ENCODE results near the gene STAG1. TPM values are rescaled to one million over a fixed set of nuclear protein-coding genes. Genes with fewer than 3 reads are reported as not detected.

STAG1 gene
- total RNA-seq, 1 experiment from 2014 or later = 43.7 TPM

DNA sequence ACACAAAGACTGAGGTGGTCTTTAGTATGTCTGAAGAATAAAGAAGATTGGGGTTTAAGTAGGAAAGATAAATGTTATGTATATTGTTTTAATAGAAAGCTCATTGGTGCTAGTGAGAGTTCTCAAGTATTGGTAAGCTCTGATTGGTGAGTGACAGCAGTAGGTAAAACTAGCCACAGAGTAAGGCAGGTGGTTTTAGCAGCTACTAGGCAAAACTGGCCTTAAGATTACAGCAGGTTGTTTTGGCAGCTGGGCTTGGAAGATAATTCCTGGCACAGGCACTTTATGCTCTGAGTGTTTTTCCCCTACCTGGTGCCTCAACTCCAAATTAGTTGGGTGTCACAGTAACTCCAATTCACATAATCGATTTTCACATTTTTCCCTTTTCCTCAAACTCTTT lies 66.3 kb downstream of the STAG1 start:
- intact Hi-C loops (cut with micrococcal nuclease; ENCODE audit: unreplicated experiment) (no loop called here), in situ Hi-C loops (cut with HindIII; ENCODE audit: low pct_unique_long_range_greater_than_20kb, low sequenced_read_pairs) (no loop called here)
- H3K4me1 ChIP-seq (ENCODE audit: control insufficient read depth, insufficient read depth, low read length) = no peaks in the 10 kb centered on the region
- TF ChIP-seq SIN3A (IDR thresholded peaks at IDR 0.05; ENCODE audit: borderline replicate concordance, insufficient read depth, low read depth, low read length) (no peak), POLR2AphosphoS5 (IDR thresholded peaks at IDR 0.05; ENCODE audit: low read depth, low read length) (no peak), TCF7L2 (IDR thresholded peaks at IDR 0.05; ENCODE audit: low read depth, low read length) (no peak)
- TF ChIP-seq, protein P1, sequence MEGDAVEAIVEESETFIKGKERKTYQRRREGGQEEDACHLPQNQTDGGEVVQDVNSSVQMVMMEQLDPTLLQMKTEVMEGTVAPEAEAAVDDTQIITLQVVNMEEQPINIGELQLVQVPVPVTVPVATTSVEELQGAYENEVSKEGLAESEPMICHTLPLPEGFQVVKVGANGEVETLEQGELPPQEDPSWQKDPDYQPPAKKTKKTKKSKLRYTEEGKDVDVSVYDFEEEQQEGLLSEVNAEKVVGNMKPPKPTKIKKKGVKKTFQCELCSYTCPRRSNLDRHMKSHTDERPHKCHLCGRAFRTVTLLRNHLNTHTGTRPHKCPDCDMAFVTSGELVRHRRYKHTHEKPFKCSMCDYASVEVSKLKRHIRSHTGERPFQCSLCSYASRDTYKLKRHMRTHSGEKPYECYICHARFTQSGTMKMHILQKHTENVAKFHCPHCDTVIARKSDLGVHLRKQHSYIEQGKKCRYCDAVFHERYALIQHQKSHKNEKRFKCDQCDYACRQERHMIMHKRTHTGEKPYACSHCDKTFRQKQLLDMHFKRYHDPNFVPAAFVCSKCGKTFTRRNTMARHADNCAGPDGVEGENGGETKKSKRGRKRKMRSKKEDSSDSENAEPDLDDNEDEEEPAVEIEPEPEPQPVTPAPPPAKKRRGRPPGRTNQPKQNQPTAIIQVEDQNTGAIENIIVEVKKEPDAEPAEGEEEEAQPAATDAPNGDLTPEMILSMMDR (IDR thresholded peaks at IDR 0.05) = no peak
- BruUV-seq (replicated peaks) = no TSS peak
- ChIA-PET POLR2A (no interaction called here), CTCF (no interaction called here)
- H3K27ac ChIP-seq (ENCODE audit: low read length) = no peak overlapping the region
- no peak overlapping the region for H3K4me3 ChIP-seq (ENCODE audit: low read depth in 2 of 2, low read length in 2 of 2)
- H3K9me3 ChIP-seq (ENCODE audit: control insufficient read depth, insufficient read depth, low read depth, low read length) = peaks cover 5% of the 10 kb centered on the region; the same call in 1 of the 2 replicates
- DNase-seq (ENCODE audit: low read depth, low spot score) = no peak
- H3K27me3 ChIP-seq (ENCODE audit: control insufficient read depth, insufficient read depth, low read length) = no peaks in the 10 kb centered on the region
- H3K36me3 ChIP-seq (ENCODE audit: control insufficient read depth, insufficient read depth, low read length) = no peaks in the 10 kb centered on the region
- no peak for ATAC-seq

DNA sequence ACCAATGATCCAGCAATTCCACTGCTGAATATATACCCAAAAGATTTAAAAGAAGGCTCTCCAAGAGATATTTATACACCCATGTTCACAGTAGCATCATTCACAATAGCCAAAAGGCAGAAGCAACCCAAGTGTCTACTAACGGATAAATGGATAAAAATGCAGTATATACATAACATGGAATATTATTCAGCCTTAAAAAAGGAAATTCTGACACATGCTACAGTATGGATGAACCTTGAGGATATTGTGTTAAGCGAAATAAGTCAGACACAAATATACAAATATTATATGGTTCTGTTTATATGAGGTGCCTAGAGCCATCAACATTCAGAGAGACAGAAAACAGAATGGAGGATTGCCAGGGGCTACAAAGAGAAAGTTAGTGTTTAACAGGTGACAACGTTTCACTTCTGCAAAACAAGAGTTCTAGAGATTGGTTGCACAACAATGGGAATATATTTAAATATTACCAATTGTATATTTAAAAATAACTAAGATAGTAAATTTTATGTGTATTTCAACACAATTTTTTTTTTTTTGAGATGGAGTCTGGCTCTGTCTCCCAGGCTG lies 69.4 kb downstream of the STAG1 start:
- H3K9me3 ChIP-seq (ENCODE audit: control insufficient read depth, insufficient read depth, low read depth, low read length) = peaks cover 5% of the 10 kb centered on the region; the same call in 1 of the 2 replicates
- H3K27ac ChIP-seq (ENCODE audit: low read length) = no peak overlapping the region
- POLR2A ChIA-PET = interaction anchor here (0.6 kb wide), 1 partner anchor 46 kb away, joined by 4 read pairs; no protein-coding TSS in a partner anchor
- in situ Hi-C loops (cut with HindIII; ENCODE audit: low pct_unique_long_range_greater_than_20kb, low sequenced_read_pairs) (no loop called here), intact Hi-C loops (cut with micrococcal nuclease; ENCODE audit: unreplicated experiment) (no loop called here)
- H3K4me3 ChIP-seq (ENCODE audit: low read depth in 2 of 2, low read length in 2 of 2) = no peak overlapping the region
- H3K36me3 ChIP-seq (ENCODE audit: control insufficient read depth, insufficient read depth, low read length) = no peaks in the 10 kb centered on the region
- no peaks in the 10 kb centered on the region for H3K27me3 ChIP-seq (ENCODE audit: control insufficient read depth, insufficient read depth, low read length)
- CTCF ChIA-PET = no interaction called here
- no peak for TF ChIP-seq POLR2AphosphoS5 (IDR thresholded peaks at IDR 0.05; ENCODE audit: low read depth, low read length)
- TF ChIP-seq TCF7L2 (IDR thresholded peaks at IDR 0.05; ENCODE audit: low read depth, low read length) = no peak
- TF ChIP-seq, protein P2, sequence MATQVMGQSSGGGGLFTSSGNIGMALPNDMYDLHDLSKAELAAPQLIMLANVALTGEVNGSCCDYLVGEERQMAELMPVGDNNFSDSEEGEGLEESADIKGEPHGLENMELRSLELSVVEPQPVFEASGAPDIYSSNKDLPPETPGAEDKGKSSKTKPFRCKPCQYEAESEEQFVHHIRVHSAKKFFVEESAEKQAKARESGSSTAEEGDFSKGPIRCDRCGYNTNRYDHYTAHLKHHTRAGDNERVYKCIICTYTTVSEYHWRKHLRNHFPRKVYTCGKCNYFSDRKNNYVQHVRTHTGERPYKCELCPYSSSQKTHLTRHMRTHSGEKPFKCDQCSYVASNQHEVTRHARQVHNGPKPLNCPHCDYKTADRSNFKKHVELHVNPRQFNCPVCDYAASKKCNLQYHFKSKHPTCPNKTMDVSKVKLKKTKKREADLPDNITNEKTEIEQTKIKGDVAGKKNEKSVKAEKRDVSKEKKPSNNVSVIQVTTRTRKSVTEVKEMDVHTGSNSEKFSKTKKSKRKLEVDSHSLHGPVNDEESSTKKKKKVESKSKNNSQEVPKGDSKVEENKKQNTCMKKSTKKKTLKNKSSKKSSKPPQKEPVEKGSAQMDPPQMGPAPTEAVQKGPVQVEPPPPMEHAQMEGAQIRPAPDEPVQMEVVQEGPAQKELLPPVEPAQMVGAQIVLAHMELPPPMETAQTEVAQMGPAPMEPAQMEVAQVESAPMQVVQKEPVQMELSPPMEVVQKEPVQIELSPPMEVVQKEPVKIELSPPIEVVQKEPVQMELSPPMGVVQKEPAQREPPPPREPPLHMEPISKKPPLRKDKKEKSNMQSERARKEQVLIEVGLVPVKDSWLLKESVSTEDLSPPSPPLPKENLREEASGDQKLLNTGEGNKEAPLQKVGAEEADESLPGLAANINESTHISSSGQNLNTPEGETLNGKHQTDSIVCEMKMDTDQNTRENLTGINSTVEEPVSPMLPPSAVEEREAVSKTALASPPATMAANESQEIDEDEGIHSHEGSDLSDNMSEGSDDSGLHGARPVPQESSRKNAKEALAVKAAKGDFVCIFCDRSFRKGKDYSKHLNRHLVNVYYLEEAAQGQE (IDR thresholded peaks at IDR 0.05; ENCODE audit: insufficient read depth in 1 of 2, low read depth in 2 of 2, low read length in 1 of 2) = no peak
- TF ChIP-seq SIN3A (IDR thresholded peaks at IDR 0.05; ENCODE audit: borderline replicate concordance, insufficient read depth, low read depth, low read length) = no peak
- TF ChIP-seq, protein P1 (IDR thresholded peaks at IDR 0.05) = no peak
- ATAC-seq (no peak), DNase-seq (ENCODE audit: low read depth, low spot score) (no peak)
- no TSS peak for BruUV-seq (replicated peaks)
- H3K4me1 ChIP-seq (ENCODE audit: control insufficient read depth, insufficient read depth, low read length) = no peaks in the 10 kb centered on the region

Data from Panc1 (cell line).